ENCODE measurements around the gene MARCHF4.
"Not testable (repeated sequence)": the region's sequence is repeated elsewhere in the genome, so short reads cannot be mapped to it uniquely, and the experiment has no call there.

The MARCHF4 gene

GRCh38 chr2:216391401-216391800, 19.1 kb upstream of the MARCHF4 start:
- DNase-seq: no peak

GRCh38 chr2:216389570-216389969, 17.3 kb upstream of the MARCHF4 start:
- DNase-seq: no peak

DNA sequence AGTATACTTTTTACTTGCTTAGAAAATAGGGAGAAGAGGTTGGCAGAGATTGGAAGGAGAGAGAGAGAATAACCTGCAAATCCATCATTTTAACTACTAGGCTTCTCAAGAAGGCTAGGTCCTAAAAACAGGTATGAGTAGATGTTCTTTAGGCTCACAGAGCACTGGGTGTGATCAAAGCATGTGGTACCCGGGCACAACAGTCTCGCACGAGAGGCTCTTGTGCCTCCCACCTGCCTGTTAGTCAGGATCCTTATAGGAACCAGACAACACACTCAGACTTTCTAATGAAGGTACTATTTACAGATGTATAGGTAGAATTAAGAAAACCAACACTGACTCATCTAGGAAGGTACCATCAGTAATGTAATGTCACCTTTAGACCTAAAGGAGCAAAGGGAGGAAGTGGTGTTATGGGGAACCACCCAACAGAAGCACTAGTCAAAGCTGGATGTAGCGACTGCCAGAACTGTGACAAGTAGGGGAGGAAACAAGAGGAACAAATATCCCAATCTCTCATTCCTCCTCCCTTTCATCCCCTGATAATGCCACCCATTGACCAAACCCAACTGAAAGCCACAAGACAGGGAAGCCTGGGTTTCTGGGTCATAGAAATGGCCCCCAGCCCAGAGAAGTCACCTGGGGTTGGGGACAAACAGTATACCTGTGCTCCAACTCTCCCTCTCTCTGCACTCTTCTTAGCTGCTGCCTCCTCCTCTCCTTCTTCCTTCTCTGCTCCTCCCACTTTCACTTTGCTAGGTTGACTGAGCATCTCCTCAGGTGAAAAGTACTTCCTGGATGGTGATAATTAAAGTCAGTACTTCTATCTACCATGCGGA, 16.0 kb upstream of the MARCHF4 start:
- DNase-seq: no peak

DNA sequence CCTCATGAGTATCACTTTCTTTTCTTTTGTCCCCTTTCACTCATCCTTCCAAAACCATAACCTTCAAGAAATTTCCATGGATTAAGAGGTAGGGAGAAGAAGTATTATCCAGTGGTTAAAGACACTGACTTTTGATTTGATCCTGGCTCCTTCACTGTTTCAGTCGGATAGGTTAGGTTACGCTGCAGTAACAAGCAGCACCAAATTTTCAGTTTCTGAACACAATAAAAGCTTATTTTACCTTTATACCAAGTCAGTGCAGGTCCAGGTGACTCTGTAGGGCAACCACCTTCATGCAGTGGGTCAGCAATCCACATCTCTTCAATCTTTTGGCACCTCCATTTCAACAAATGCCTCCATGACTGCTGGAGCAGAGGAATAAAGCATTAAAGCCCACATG, 15.0 kb upstream of the MARCHF4 start:
- DNase-seq: no peak

DNA sequence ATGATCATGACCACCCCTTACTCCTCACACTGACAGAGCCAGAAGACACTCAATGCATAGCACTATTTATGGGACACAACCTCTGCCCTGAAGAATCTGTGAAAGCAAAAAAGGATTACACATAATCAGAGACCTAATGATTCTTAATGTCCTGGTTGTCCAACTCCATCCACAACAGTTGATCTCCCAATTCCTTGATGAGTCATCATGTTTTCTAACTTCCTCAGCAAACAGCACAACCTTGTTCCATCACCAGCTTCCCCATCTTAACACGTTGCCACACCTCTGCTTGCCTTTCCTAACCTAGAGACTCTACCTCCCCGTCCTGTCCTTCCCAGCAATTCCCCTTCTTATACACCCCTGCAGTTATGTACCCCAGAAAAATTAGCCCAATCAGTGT, 13.2 kb upstream of the MARCHF4 start:
- no peak for DNase-seq

- DNase-seq: not testable (repeated sequence)
Measured at GRCh38 chr2:216384409-216384808, 12.1 kb upstream of the MARCHF4 start.

DNA sequence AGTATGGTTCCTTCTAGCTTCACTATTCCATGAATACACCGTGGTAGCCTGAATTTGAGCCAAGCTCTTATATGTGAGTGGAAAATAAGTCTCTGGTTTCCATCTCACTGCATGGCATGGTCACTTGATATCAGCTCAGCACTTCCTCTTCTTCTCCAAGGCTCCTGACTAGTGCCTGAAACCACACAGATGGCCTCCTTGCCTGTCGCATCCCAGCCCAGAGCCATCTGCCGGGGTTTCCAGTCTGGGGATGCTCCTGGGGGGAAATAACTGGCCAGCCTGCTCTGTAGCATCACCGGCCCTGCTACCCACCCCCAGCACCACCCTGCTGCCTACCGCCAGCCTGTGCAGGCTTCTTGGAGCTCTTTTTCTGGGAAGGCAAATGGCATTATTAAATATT, 7.7 kb upstream of the MARCHF4 start:
- DNase-seq: no peak

DNA sequence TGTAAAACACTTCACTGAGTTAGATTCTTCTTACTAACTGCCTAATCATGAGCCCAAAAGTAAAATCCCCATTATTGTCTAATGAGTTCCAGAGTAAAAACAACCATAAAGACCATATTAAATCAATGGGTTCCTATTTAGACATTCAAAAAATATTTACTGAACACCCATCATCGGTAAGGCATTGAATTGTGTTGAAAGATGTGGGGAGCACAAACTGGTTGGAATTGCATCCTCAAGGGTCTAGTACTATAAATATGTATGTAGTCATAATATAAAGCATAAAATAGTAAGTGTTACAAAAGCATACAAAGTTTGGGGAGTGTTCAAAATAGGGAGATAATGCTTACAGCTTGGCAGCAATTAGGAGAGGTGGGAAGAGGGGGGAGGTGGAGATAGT, 3.0 kb upstream of the MARCHF4 start:
- no peak for DNase-seq

- DNase-seq: no peak
Measured at GRCh38 chr2:216373896-216374295, 1.6 kb upstream of the MARCHF4 start.

DNA sequence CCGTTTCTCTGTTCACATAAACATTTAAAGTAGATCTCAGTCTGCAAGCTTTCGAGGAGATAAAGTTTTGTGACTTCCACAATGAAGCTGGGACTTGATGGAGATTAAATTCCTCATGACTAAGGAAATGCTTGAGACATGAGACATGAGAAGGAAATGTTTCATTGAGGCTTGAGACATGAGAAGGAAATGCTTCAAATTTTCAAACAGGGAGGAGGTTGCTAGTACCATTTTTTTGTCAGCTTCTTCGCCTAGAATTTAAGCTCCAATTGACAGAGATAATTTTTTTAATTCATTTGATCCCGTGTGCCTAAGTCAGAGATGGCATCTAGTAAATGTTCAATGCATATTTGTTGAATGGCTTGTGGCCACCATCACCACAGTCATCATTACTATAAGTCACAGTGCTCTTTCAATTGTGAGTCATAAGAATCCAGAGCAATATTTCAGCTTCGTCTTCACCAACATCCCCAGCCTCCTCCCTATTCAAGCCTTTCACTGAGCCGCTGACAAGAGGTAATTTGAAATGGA, 543 bp upstream of the MARCHF4 start:
- DNase-seq: no peak

GRCh38 chr2:216370961-216371712, 1.1 kb downstream of the MARCHF4 start:
- no peak for DNase-seq

GRCh38 chr2:216369821-216370220, 2.5 kb downstream of the MARCHF4 start:
- DNase-seq: no peak

- DNase-seq: no peak
Measured at GRCh38 chr2:216366777-216367471, 5.4 kb downstream of the MARCHF4 start.

DNA sequence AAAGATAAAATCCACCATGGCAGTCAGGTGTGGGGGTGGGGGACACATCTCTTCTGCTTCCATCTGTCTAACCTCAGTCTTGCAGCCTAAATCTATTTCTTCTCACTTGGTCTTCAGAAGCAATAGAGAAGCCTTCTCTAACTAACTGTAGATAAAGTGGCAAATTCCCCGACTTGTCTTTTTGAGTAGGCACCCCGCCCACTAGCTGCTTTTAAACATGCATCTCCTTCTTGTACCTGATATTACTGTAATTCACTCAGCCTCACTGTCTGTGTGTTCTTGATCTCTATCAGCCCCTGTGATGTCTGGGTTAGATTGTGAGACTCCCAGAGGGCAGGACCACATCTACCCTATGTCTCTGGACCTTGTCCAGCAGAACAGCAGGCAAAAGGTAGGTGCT, 6.8 kb downstream of the MARCHF4 start:
- DNase-seq: no peak

- DNase-seq: no peak
Measured at GRCh38 chr2:216363221-216363620, 9.1 kb downstream of the MARCHF4 start.

- no peak for DNase-seq
Measured at GRCh38 chr2:216362730-216363129, 9.6 kb downstream of the MARCHF4 start.

GRCh38 chr2:216355711-216356110, 16.6 kb downstream of the MARCHF4 start:
- DNase-seq: no peak

GRCh38 chr2:216354306-216354705, 18.0 kb downstream of the MARCHF4 start:
- no peak for DNase-seq

GRCh38 chr2:216352653-216353270, 19.5 kb downstream of the MARCHF4 start:
- DNase-seq: no peak

DNA sequence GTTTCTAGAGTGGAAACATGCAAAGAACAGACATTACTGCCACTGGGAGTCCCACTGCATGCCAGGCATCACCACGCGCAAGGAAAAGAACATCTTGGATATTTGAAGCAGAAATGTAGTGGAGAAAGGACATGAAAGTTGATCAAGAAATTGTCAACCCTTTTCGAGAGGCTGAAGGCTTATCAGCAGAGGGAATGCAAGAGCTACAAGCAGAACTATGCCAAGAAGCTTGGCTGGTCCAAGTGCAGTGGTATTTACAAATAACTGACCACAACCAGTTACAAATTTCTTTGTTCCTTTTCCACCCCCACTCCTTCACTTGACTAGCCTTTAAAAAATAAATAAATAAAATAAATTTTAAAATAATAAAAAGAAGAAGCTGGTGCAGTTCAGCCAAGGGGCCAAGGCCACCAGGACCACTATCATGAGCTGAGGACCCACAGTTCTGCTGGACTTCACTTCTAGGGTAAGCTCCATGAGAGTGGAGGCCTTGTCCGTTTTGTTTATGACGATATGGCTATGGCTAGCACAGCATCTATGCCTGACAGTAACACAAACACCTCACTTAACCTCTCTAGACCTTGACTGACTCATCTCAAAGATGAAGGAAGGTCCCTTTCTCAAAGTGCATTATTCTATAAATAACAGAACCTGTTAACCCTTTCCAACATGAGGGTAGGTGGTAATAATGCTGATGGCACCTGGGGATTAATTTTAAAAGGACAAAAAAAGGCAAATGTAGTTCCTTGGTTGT, 20.9 kb downstream of the MARCHF4 start:
- DNase-seq: no peak

GRCh38 chr2:216350214-216350791, 22.0 kb downstream of the MARCHF4 start:
- DNase-seq: no peak

DNA sequence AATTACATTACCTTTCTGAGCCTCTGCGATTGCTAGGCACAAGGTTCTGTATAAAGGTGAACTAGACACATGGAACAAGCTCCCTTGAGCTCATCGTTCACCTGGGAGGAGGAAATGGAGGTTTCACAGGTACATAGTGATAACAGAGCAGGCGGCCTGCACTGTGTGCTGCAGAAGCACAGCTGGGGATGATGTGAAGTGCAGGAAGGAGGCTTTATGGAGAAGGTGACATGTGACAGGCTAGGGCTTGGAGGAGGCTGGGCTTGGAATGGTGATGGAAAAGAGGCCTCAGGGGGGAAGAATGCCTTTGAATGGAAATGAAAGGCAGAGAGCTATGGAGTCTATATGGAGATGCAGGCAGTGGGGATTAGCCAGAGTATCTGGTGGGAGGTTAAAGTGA, 22.9 kb downstream of the MARCHF4 start:
- DNase-seq: no peak

Data from stimulated activated CD4-positive, alpha-beta T cell treated with anti-CD3 and anti-CD28 coated beads, Interleukin-2, amount 100 ng/mL, for 48 hours (primary cell).